Activated naive CD4-positive, alpha-beta T cell treated with Interleukin-2 at 50 U/mL for 16 hours (primary cell): ENCODE results near the gene CCL4L2.
"Not testable (repeated sequence)": the region's sequence is repeated elsewhere in the genome, so short reads cannot be mapped to it uniquely, and the experiment has no call there.

ENCODE experiments used
- DNase-seq: peaks from one replicate; pipeline ENCODE4 v3.0.0-alpha.2; 2020

CCL4L2 gene

GRCh38 chr17:36221581-36222100 lies 10.8 kb downstream of the CCL4L2 start:
- DNase-seq: not testable (repeated sequence)

DNA sequence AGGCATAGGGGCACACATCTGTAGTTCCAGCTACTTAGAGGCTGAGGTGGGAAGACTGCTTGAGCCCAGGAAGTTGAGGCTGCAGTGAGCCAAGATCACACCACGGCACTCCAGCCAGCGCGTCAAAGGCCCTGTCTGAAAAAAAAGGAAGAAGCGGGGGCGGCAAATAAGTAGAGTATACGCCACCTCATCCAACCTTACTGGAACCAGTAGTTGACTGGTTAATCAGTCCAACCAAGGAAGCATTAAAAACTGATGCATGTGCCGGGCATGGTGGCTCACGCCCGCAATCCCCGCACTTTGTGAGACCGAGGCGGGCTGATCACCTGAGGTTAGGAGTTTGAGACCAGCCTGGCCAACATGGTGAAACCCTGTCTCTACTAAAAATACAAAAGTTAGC lies 12.1 kb downstream of the CCL4L2 start:
- not testable (repeated sequence) for DNase-seq

GRCh38 chr17:36229644-36230043 lies 18.8 kb downstream of the CCL4L2 start:
- not testable (repeated sequence) for DNase-seq

DNA sequence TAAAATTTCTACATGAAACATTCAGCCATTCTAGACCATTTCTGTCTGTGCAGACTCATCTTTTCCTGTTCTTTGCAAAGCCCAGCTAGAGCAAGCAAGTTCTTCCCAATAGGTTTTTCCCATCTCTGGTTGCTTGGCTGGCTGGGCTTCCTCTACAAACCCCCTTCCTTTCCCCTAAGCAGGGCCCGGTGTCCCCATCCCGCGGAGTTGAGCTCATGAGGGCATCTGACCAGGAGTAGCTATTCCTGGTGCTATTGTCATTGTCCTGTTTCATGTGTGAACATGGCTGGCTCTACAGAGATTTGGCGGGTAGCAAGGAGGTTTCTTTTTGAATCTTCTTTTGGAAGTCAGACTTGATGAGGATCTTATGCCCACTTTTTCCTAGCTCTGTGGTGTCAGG lies 31.2 kb downstream of the CCL4L2 start:
- not testable (repeated sequence) for DNase-seq
